GM12865 (cell line): ENCODE results near the gene EEF2KMT.

ENCODE experiments used
- DNase-seq: peaks from one replicate; pipeline ENCODE4 v3.0.0; 2010; ENCODE audit warnings: low read depth
- H3K4me3 ChIP-seq: 2 replicates; pipeline ENCODE4 v1.5.1; 2011; ENCODE audit warnings: mild to moderate bottlenecking, low read depth, low read length, control low read depth
- TF ChIP-seq, protein P1 (sequence below): IDR thresholded peaks from 2 replicates; pipeline ENCODE4 v1.5.1; 2011; ENCODE audit warnings: low read length, control low read depth, low read depth, inconsistent platforms; ENCODE audit not compliant: insufficient read depth; ENCODE audit errors: missing control alignments

The EEF2KMT gene

DNA sequence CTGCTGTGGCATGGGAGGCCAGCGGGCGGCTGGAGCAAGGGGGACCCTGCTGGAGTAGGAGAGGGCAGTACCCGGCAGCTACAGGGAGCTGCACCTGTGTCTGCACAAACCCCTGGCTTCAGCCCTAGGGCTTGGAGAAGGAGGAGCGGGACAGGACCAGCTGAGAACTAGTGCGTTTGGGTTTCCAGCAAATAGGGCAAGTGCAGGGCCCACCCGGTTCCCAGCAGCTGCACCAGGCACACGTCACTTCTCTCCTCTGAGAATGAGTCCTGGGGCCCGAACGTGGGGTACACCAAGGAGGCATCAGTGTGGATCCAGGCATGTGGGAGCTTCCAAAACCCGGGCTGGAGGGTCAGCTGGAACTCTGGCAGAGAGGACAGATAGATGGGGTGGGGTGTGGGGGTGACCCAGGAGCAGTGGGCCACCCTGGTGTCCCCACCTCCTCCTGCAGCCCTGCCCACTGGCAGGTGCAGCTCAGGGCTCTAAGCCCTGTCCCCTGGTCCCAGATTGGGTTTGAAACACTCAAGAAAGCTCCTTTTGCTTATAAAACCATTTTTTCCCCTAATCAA is 37.4 kb downstream of the EEF2KMT start:
- no peak for DNase-seq
- TF ChIP-seq, protein P1, sequence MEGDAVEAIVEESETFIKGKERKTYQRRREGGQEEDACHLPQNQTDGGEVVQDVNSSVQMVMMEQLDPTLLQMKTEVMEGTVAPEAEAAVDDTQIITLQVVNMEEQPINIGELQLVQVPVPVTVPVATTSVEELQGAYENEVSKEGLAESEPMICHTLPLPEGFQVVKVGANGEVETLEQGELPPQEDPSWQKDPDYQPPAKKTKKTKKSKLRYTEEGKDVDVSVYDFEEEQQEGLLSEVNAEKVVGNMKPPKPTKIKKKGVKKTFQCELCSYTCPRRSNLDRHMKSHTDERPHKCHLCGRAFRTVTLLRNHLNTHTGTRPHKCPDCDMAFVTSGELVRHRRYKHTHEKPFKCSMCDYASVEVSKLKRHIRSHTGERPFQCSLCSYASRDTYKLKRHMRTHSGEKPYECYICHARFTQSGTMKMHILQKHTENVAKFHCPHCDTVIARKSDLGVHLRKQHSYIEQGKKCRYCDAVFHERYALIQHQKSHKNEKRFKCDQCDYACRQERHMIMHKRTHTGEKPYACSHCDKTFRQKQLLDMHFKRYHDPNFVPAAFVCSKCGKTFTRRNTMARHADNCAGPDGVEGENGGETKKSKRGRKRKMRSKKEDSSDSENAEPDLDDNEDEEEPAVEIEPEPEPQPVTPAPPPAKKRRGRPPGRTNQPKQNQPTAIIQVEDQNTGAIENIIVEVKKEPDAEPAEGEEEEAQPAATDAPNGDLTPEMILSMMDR: no peak

DNA sequence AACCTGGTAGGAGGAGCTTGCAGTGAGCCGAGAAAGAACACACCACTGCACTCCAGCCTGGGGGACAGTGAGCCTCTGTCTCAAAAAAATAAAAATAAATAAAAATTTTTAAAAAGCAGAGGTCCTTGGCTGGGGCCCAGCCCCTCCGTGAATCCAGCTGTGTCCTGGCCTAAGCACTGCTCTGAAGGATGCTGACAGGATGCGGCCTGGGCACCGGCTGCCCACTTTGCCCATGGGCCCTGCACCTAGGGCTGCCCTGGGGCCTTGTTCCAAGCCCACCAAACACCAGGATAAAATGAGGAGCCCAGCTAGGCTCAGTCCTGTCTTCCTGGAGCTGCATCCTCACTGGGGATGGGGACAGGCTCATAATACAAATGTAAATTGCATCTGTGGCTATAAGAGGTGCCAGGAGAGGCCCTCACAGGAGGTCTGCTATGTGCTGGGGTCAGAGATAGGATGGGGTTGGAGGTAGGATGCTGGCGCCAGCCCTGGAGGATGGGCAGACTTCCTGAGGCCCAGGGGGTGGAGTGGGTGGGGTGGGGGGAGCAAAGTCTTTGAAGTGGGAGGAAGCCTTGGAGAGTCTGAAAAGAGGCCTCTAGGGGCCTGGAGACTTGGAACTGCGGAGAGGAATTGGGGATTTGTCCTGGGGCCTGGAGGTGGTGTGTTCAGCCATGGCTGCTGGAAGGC is 38.1 kb downstream of the EEF2KMT start:
- no peak overlapping the region for H3K4me3 ChIP-seq
- TF ChIP-seq, protein P1: no peak
- no peak for DNase-seq

More for the DNA sequence above, 37.4 kb downstream of the EEF2KMT start:
- H3K4me3 ChIP-seq: no peak overlapping the region

DNA sequence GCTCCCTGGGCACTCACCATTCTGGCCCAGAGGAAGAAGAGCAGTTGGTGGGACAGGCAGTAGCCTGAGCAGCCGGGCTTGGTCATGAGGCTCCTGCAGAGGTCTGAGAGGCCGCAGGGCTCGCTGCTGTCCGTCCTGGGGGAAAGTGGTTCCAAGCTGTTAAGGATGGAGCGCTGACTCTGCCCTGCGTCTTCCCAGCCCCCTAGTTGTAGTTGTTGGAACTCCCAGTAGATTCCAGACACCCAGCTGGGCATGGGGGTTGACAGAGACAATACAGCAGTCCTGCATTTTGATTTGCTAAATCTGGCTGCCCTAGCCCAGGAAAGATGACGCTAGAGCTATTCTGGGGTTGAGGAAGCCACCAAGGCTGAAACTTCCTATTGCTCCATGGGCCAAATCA is 39.1 kb downstream of the EEF2KMT start:
- H3K4me3 ChIP-seq: no peak overlapping the region
- no peak for DNase-seq
- TF ChIP-seq, protein P1: no peak

DNA sequence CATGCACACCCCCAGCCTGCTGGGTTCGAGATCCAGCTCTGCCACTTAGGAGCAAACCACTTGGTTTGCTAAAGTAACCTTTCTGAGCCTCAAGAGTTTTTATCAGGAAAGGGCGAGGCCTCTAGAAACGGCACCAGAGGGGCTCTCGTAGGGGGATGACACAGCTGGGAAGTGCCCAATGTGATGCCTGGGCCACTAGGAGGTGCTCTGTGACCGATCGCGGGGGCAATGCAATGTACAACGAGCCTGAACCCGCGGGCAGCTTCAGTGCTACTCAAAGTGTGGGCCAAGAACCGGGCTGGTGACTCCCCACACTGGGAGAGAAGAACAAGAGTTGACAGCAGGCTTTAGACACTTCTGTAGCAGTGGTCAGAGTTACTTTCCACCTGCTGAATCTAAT is 41.2 kb downstream of the EEF2KMT start:
- TF ChIP-seq, protein P1: peak; percentile 80
- H3K4me3 ChIP-seq: no peak overlapping the region
- DNase-seq: peak; percentile 72

DNA sequence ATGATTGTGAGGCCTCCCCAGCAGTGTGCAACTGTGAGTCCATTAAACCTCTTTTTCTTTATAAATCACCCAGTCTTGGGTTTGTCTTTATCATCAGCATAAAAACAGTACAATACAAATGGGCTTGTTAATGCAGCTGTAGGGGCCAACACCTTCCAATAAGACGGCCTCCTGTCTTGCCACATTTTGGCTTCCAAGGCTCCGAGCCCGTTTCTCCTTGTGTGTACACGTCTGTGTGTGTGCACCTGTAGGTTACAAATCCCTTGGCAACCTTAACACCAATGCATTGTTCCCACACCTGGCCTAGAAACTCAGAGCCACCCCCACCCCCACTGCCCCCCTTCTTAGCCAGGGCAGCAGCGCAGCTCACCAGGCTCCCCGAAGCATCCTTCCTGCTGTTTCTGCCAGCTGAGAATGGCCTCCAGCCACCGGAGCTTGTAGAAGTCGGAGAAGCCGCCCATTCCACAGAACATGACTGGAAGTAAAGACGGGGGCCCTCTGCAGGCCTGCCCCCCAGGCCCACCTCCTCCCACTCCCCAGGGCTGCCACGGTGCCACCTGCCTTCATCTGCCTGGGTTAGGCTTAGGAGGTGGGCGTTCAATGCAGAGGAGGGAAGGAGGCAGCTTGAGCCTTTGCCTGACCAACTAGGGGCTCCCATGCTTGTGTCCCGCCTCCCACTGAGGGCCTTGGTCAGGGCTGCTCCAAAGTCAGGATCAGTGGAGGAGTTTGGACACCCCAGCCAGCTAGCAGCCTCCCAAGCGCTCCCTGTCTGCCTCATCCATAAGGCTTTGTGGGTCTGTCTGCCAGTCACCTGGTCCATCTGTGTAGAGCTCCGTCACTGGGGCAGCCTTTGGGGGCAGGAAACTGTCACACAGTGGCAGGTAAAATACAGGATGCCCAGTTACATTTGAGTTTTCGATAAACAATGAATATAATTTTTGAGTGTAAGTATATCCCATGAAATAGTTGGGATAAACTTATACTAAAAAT is 42.4 kb downstream of the EEF2KMT start:
- DNase-seq: no peak
- TF ChIP-seq, protein P1: no peak
- H3K4me3 ChIP-seq: no peak overlapping the region

DNA sequence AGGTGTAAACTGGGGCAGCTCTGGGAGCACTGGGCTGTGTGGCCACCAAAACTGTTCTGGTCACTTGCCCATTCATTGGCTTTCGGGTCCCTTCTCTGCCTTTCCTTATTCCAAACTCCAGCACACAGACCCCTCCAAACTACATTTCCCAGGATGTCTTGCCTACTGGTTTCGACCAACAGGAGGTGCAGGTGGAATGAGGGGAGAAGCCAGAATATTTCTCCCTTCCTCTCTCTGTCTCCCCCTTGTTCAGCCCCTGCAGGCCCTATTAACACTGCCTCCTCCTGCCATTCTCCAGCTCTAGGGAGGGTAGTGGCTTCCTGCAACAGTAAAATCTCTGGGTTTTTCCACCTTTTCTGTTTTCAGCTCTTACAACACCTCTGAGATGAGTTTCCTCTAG is 50.7 kb downstream of the EEF2KMT start:
- no peak for DNase-seq
- no peak overlapping the region for H3K4me3 ChIP-seq
- TF ChIP-seq, protein P1: no peak
